Testis (tissue), 2 donors: ENCODE results near the gene C1QTNF9.

ENCODE experiments used
- POLR2A ChIP-seq: fragments of 450-650 bp; IDR thresholded peaks from one replicate; pipeline ENCODE4 v1.6.1; 2017; ENCODE audit warnings: antibody characterized with exemption, mild to moderate bottlenecking, moderate library complexity
- TF ChIP-seq, protein P1 (sequence below), 3 experiments: fragments of 450-650 bp in 2 of 3; fragments of 200-600 bp in 1 of 3; sonication (generic) in 1 of 3; IDR thresholded peaks; one replicate each; pipeline ENCODE4 v1.5.1; 2016 to 2019; ENCODE audit warnings: antibody characterized with exemption in 3 of 3, mild to moderate bottlenecking in 2 of 3, moderate library complexity in 1 of 3

DNA sequence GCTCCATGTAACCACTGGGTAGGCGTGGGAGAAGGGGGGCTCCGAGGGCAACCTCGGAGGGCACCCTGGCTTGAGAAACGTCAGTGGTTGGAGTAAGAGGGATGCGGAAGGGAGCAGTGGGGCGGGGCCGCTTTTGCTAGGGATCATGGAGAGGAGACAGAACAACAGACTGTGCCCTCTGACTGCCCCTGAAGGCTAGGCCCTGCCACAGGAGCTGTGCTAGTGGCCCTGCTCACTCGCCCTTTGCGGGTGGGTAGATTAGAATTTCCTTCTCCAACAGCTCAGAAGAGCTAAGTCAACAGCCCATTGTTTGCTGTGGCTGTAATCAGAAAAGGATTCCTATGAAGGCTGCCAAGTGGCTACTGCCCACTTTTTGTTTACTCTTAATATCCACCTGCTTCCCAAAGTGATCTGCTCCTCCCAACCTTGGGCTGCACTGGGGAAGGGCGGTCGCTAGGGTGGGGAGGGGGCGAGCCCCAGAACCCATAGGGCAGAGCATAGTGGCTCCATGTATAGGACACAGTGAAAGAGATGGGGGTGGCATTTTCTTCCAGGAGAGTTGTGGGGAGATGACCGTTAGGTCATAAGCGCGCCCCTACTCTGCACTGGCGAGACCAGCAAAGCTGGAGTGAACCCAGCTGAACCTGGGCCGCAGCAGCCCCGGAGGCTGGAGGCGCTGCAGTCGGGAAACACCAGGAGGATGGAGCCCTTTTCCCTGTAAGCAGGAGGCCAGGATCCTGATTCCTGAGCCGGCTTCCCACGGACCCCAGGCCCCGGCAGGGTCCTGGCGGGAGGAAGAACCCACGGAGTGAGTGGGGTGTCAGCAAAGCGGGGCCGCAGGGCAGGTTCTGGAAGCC is 1.9 kb upstream of the C1QTNF9 start:
- no peak for TF ChIP-seq POLR2A
- TF ChIP-seq, protein P1, sequence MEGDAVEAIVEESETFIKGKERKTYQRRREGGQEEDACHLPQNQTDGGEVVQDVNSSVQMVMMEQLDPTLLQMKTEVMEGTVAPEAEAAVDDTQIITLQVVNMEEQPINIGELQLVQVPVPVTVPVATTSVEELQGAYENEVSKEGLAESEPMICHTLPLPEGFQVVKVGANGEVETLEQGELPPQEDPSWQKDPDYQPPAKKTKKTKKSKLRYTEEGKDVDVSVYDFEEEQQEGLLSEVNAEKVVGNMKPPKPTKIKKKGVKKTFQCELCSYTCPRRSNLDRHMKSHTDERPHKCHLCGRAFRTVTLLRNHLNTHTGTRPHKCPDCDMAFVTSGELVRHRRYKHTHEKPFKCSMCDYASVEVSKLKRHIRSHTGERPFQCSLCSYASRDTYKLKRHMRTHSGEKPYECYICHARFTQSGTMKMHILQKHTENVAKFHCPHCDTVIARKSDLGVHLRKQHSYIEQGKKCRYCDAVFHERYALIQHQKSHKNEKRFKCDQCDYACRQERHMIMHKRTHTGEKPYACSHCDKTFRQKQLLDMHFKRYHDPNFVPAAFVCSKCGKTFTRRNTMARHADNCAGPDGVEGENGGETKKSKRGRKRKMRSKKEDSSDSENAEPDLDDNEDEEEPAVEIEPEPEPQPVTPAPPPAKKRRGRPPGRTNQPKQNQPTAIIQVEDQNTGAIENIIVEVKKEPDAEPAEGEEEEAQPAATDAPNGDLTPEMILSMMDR (IDR thresholded peaks at IDR 0.05) = no peak
